Endothelial cell of umbilical vein (primary cell): Measurements from ENCODE around the gene ELL2. TPM values are rescaled to one million over a fixed set of nuclear protein-coding genes. Genes with fewer than 3 reads are reported as not detected.

Experiments
- BruUV-seq: library from RNA; stranded (reverse); fragments of 400-500 nt; replicated peaks from 2 replicates; lab custom pipeline; 2021; lab: Mats Ljungman, UMichigan
- CTCF ChIA-PET: fragments of 300-600, 350-600 bp; sonication (Branson Sonifier 250); formaldehyde crosslinking; loops from one replicate; lab custom pipeline; 2021; ENCODE audit warnings: antibody characterized with exemption, inconsistent platforms; lab: Charles Lee
- POLR2A ChIA-PET: fragments of 300-600, 350-600 bp; sonication (Branson Sonifier 250); formaldehyde crosslinking; loops from one replicate; lab custom pipeline; 2021; ENCODE audit warnings: antibody characterized with exemption, inconsistent platforms; lab: Charles Lee
- DNase-seq: peaks from one replicate; pipeline ENCODE4 v3.0.0-alpha.2; 2011; ENCODE audit warnings: low read depth, low spot score
- FAIRE-seq: peaks from 2 replicates; lab custom pipeline; 2011; peaks lifted over from hg19 to GRCh38; lab: Jason Lieb, UNC
- H2AFZ ChIP-seq: 2 replicates; pipeline ENCODE4 v1.6.0; 2012; ENCODE audit warnings: low read depth, low read length, control low read depth, inconsistent platforms
- H3K27ac ChIP-seq: 2 replicates; pipeline ENCODE4 v1.5.1; 2011; ENCODE audit warnings: low read depth, mild to moderate bottlenecking, control low read depth, low read length, moderate library complexity; ENCODE audit not compliant: insufficient read depth
- H3K27me3 ChIP-seq, 2 experiments: 2 replicates each; pipeline versions ENCODE4 v1.6.0 to v1.6.1; 2011; ENCODE audit warnings: low read length in 2 of 2, mixed read lengths in 1 of 2; ENCODE audit not compliant: control insufficient read depth in 2 of 2, insufficient read depth in 2 of 2
- H3K36me3 ChIP-seq, 2 experiments: 2 replicates in 1 of 2; 3 replicates in 1 of 2; pipeline ENCODE4 v1.5.1; 2011; ENCODE audit warnings: low read length in 2 of 2, mild to moderate bottlenecking in 1 of 2, moderate library complexity in 1 of 2; ENCODE audit not compliant: control insufficient read depth in 2 of 2, insufficient read depth in 2 of 2; ENCODE audit errors: extremely low read depth in 1 of 2
- H3K4me1 ChIP-seq: 3 replicates; pipeline ENCODE4 v1.5.1; 2011; ENCODE audit warnings: mild to moderate bottlenecking, low read length; ENCODE audit not compliant: control insufficient read depth, insufficient read depth; ENCODE audit errors: extremely low read depth
- H3K4me2 ChIP-seq: 2 replicates; pipeline ENCODE4 v1.6.1; 2011; ENCODE audit warnings: low read length, control low read depth, mixed read lengths; ENCODE audit not compliant: insufficient read depth
- H3K4me3 ChIP-seq, 3 experiments: fragments of 200-600 bp in 1 of 3; sonication (generic), shearing (Covaris generic) in 1 of 3; replicated peaks in 1 of 3; 2 replicates each; pipeline ENCODE4 v1.5.1; 2011 to 2016; ENCODE audit warnings: control low read depth in 3 of 3, low read length in 3 of 3, mild to moderate bottlenecking in 2 of 3, inconsistent platforms in 1 of 3, low read depth in 1 of 3, moderate library complexity in 1 of 3; ENCODE audit not compliant: insufficient read depth in 1 of 3
- H3K79me2 ChIP-seq: 2 replicates; pipeline ENCODE4 v1.6.0; 2012; ENCODE audit warnings: low read length, inconsistent platforms; ENCODE audit not compliant: control insufficient read depth, insufficient read depth
- H3K9ac ChIP-seq: replicated peaks from 2 replicates; pipeline ENCODE3; 2011; ENCODE audit warnings: low read length, control low read depth; ENCODE audit not compliant: insufficient read depth; ENCODE audit errors: extremely low read depth
- H3K9me1 ChIP-seq: replicated peaks from 3 replicates; pipeline ENCODE4 v1.6.0; 2011; ENCODE audit warnings: mild to moderate bottlenecking, low read length; ENCODE audit not compliant: control insufficient read depth, insufficient read depth; ENCODE audit errors: extremely low read depth
- H3K9me3 ChIP-seq: replicated peaks from 2 replicates; pipeline ENCODE4 v1.5.1; 2012; ENCODE audit warnings: low read length, inconsistent platforms; ENCODE audit not compliant: control insufficient read depth, insufficient read depth
- H4K20me1 ChIP-seq: replicated peaks from 2 replicates; pipeline ENCODE3; 2011; ENCODE audit warnings: mild to moderate bottlenecking, low read length; ENCODE audit not compliant: control insufficient read depth, insufficient read depth; ENCODE audit errors: extremely low read depth
- CTCF ChIP-seq, 2 donors: IDR thresholded peaks; 1 replicate in 1 of 2; 2 replicates in 1 of 2; pipeline ENCODE4 v1.5.1; 2011; ENCODE audit warnings: low read length in 2 of 2, mild to moderate bottlenecking in 2 of 2, moderate library complexity in 2 of 2, control low read depth in 1 of 2, inconsistent platforms in 1 of 2, low read depth in 1 of 2; ENCODE audit not compliant: insufficient read depth in 1 of 2; ENCODE audit errors: extremely low read depth in 1 of 2
- EZH2 ChIP-seq: IDR thresholded peaks from 2 replicates; pipeline ENCODE4 v1.6.1; 2012; ENCODE audit warnings: borderline replicate concordance, low read depth, mild to moderate bottlenecking, moderate library complexity, low read length, inconsistent platforms; ENCODE audit not compliant: severe bottlenecking
- FOS ChIP-seq: IDR thresholded peaks from 2 replicates; pipeline ENCODE4 v1.6.1; 2011; ENCODE audit warnings: mild to moderate bottlenecking, low read length, moderate library complexity, borderline replicate concordance; ENCODE audit not compliant: insufficient read depth
- GATA2 ChIP-seq: IDR thresholded peaks from 2 replicates; pipeline ENCODE4 v1.7.0; 2011; ENCODE audit warnings: low read depth, mild to moderate bottlenecking, moderate library complexity, mixed read lengths, low read length; ENCODE audit not compliant: insufficient read length, insufficient read depth
- JUN ChIP-seq: IDR thresholded peaks from 2 replicates; pipeline ENCODE4 v1.6.1; 2011; ENCODE audit warnings: borderline replicate concordance, low read depth; ENCODE audit not compliant: insufficient read length, insufficient read depth
- MYC ChIP-seq: IDR thresholded peaks from one replicate; pipeline ENCODE4 v1.6.1; 2011; ENCODE audit warnings: mild to moderate bottlenecking, low read depth, low read length
- POLR2A ChIP-seq: IDR thresholded peaks from 2 replicates; pipeline ENCODE4 v1.6.1; 2012; ENCODE audit warnings: low read depth, mild to moderate bottlenecking, control low read depth, low read length
- POLR2AphosphoS5 ChIP-seq: IDR thresholded peaks from 2 replicates; pipeline ENCODE4 v1.6.1; 2012; ENCODE audit warnings: low read depth, mild to moderate bottlenecking, control low read depth, low read length, moderate library complexity; ENCODE audit not compliant: insufficient read depth
- dilution Hi-C: fragments of 300-500 bp; cut with MboI; formaldehyde crosslinking; loops from one replicate; pipeline ENCODE4 v1.15.0; 2019; ENCODE audit warnings: low sequenced_read_pairs; ENCODE audit not compliant: extremely low pct_ligation_motif_present
- intact Hi-C: fragments of 100-400 bp; cut with micrococcal nuclease; formaldehyde crosslinking; loops from one replicate; pipeline ENCODE4 v1.10.0; 2022
- polyA plus RNA-seq, 4 experiments: library from polyadenylated mRNA; depleted of rRNA in 3 of 4; stranded (reverse) in 3 of 4; unstranded in 1 of 4; fragments of >200 nt; gene quantifications; 2 replicates each; pipeline versions ENCODE4 v1.2.1 to v1.2.3, GENCODE V29; 2011 to 2012; ENCODE audit warnings: missing spikeins in 1 of 4
- total RNA-seq: library from RNA; stranded (reverse); gene quantifications from 2 replicates; pipeline ENCODE4 v1.2.3, GENCODE V29; 2021
- TF ChIP-seq, protein P1 (sequence below): IDR thresholded peaks from 2 replicates; pipeline ENCODE4 v1.6.1; 2011; ENCODE audit not compliant: insufficient read depth, insufficient read length

The ELL2 gene
- total and polyA plus RNA-seq, 2 donors (not counting 3 experiments of a cell fraction or from before 2014, with no cell fraction given) = 6.8 to 26.0 TPM

DNA sequence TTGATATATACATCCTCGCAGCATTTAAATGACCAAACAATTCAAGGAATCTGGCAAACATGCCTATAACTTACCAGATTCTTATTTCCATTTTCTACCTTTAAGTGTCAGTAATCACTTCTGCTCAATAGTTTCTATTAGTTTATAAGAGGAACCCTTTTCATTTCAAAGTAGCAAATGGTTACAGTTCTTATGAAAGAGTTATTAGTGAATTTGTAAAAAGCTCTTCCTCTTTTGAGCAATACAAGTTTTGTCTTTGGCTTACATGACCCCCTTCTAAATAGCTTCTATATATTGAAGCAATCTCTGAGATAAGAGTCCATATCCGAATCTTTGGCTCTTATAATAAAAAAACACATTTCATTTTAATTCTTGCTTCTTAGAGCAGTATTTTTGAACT is 42.0 kb downstream of the ELL2 start:
- BruUV-seq = no TSS peak
- Histone ChIP-seq H2AFZ (no peak overlapping the region), H3K36me3 (no peaks in the 10 kb centered on the region), H3K27me3 (no peaks in the 10 kb centered on the region), H4K20me1 (no peaks in the 10 kb centered on the region), H3K4me1 (no peaks in the 10 kb centered on the region), H3K4me2 (no peak overlapping the region), H3K9me1 (no peaks in the 10 kb centered on the region), H3K4me3 (no peak overlapping the region), H3K9me3 (no peaks in the 10 kb centered on the region), H3K79me2 (peaks cover 5% of the 10 kb centered on the region), H3K9ac (no peak overlapping the region), H3K27ac (no peak overlapping the region)
- no peak for TF ChIP-seq CTCF (IDR thresholded peaks at IDR 0.05; ENCODE audit: extremely low read depth in 1 of 2, insufficient read depth in 1 of 2, low read depth in 1 of 2, low read length in 2 of 2)
- no peak for TF ChIP-seq POLR2AphosphoS5
- no peak for TF ChIP-seq GATA2
- TF ChIP-seq MYC = no peak
- TF ChIP-seq JUN = no peak
- no peak for TF ChIP-seq FOS
- no peak for TF ChIP-seq POLR2A
- TF ChIP-seq, protein P1, sequence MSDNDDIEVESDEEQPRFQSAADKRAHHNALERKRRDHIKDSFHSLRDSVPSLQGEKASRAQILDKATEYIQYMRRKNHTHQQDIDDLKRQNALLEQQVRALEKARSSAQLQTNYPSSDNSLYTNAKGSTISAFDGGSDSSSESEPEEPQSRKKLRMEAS = no peak
- TF ChIP-seq EZH2 = no peak
- POLR2A ChIA-PET = no interaction called here
- dilution Hi-C loops = no loop called here
- DNase-seq (no peak), FAIRE-seq (no peak)
- intact Hi-C loops = no loop called here
- CTCF ChIA-PET = interaction anchor here (1.3 kb wide), 1 partner anchor 20 kb away, joined by 3 read pairs; no protein-coding TSS in a partner anchor
